ENCODE results near the gene ADK. TPM values are rescaled to one million over a fixed set of nuclear protein-coding genes. Genes with fewer than 3 reads are reported as not detected.

The ADK gene
- total RNA-seq, 1 donor from 2014 or later: 28.5 TPM

- peaks cover 30% of the 10 kb centered on the region for H3K4me1 Mint-ChIP-seq (ENCODE audit: unreplicated experiment)
- H3K4me3 Mint-ChIP-seq: no peak overlapping the region
- no peak for DNase-seq (ENCODE audit: extremely low spot score, unreplicated experiment)
- H3K9me3 Mint-ChIP-seq: no peaks in the 10 kb centered on the region
- TF ChIP-seq CTCF (conservative IDR thresholded peaks at IDR 0.05): no peak
- no peaks in the 10 kb centered on the region for H3K27me3 Mint-ChIP-seq
- H3K27ac Mint-ChIP-seq: no peak overlapping the region
- no peaks in the 10 kb centered on the region for H3K36me3 Mint-ChIP-seq
These were observed 5.9 kb downstream of the ADK start for GRCh38 chr10:74156919-74157289.

- no peak for DNase-seq (ENCODE audit: extremely low spot score, unreplicated experiment)
- no peak for TF ChIP-seq CTCF (conservative IDR thresholded peaks at IDR 0.05)
- no peak overlapping the region for H3K4me3 Mint-ChIP-seq
- H3K27me3 Mint-ChIP-seq: no peaks in the 10 kb centered on the region
- peaks cover 21% of the 10 kb centered on the region for H3K4me1 Mint-ChIP-seq (ENCODE audit: unreplicated experiment)
- H3K9me3 Mint-ChIP-seq: no peaks in the 10 kb centered on the region
- H3K27ac Mint-ChIP-seq: no peak overlapping the region
- no peaks in the 10 kb centered on the region for H3K36me3 Mint-ChIP-seq
These were observed 9.0 kb downstream of the ADK start for GRCh38 chr10:74160013-74160412.

GRCh38 chr10:74163319-74164068 is 12.5 kb downstream of the ADK start:
- Mint-ChIP-seq H3K4me1 (ENCODE audit: unreplicated experiment) (peaks cover 17% of the 10 kb centered on the region), H3K9me3 (no peaks in the 10 kb centered on the region), H3K27me3 (no peaks in the 10 kb centered on the region), H3K27ac (no peak overlapping the region), H3K4me3 (no peak overlapping the region), H3K36me3 (no peaks in the 10 kb centered on the region)
- DNase-seq (ENCODE audit: extremely low spot score, unreplicated experiment): no peak
- TF ChIP-seq CTCF (conservative IDR thresholded peaks at IDR 0.05): no peak

GRCh38 chr10:74164716-74165529 is 13.9 kb downstream of the ADK start:
- TF ChIP-seq CTCF (conservative IDR thresholded peaks at IDR 0.05): no peak
- H3K4me1 Mint-ChIP-seq (ENCODE audit: unreplicated experiment): peaks cover 17% of the 10 kb centered on the region
- DNase-seq (ENCODE audit: extremely low spot score, unreplicated experiment): no peak
- no peaks in the 10 kb centered on the region for H3K36me3 Mint-ChIP-seq
- no peak overlapping the region for H3K4me3 Mint-ChIP-seq
- no peaks in the 10 kb centered on the region for H3K9me3 Mint-ChIP-seq
- H3K27me3 Mint-ChIP-seq: no peaks in the 10 kb centered on the region
- no peak overlapping the region for H3K27ac Mint-ChIP-seq

- Mint-ChIP-seq H3K4me3 (no peak overlapping the region), H3K9me3 (no peaks in the 10 kb centered on the region), H3K36me3 (no peaks in the 10 kb centered on the region), H3K27ac (no peak overlapping the region), H3K27me3 (no peaks in the 10 kb centered on the region), H3K4me1 (ENCODE audit: unreplicated experiment) (peaks cover 17% of the 10 kb centered on the region)
- DNase-seq (ENCODE audit: extremely low spot score, unreplicated experiment): no peak
- TF ChIP-seq CTCF (conservative IDR thresholded peaks at IDR 0.05): no peak
These were observed 14.5 kb downstream of the ADK start for GRCh38 chr10:74165530-74165901.
